Measurements from ENCODE around the gene IGBP1. TPM values are rescaled to one million over a fixed set of nuclear protein-coding genes. Genes with fewer than 3 reads are reported as not detected.
A peak's percentile ranks its signal among the peaks of the same experiment; 100 is the strongest.
"Not testable (repeated sequence)": the region's sequence is repeated elsewhere in the genome, so short reads cannot be mapped to it uniquely, and the experiment has no call there.

Gene IGBP1
- total RNA-seq, 4 donors from 2014 or later, result 66.2 to 83.0 (median 72.8) TPM

- Histone ChIP-seq H3K9me3 (no peaks in the 10 kb centered on the region), H3K27me3 (no peaks in the 10 kb centered on the region), H3K27ac (no peak overlapping the region), H3K4me3 (no peak overlapping the region), H3K36me3 (no peaks in the 10 kb centered on the region), H3K4me1 (no peaks in the 10 kb centered on the region)
- TF ChIP-seq POLR2A (IDR thresholded peaks at IDR 0.05) (no peak), CTCF (IDR thresholded peaks at IDR 0.05) (no peak)
- DNase-seq, result no peak
Observed at GRCh38 chrX:70183091-70183490, 49.8 kb downstream of the IGBP1 start.

GRCh38 chrX:70190225-70190624 lies 57.0 kb downstream of the IGBP1 start:
- H3K4me1 ChIP-seq, result no peaks in the 10 kb centered on the region

GRCh38 chrX:70196961-70197720 lies 63.9 kb downstream of the IGBP1 start:
- H3K9me3 ChIP-seq, result no peaks in the 10 kb centered on the region
- peak in 2 of 3 donors; percentile 54 to 80 for DNase-seq
- H3K27ac ChIP-seq, result no peak overlapping the region
- no peaks in the 10 kb centered on the region for H3K27me3 ChIP-seq
- H3K4me1 ChIP-seq, result no peaks in the 10 kb centered on the region
- TF ChIP-seq POLR2A (IDR thresholded peaks at IDR 0.05) (no peak), CTCF (IDR thresholded peaks at IDR 0.05) (peak; percentile 32 to 71 (median 62))
- no peak overlapping the region for H3K4me3 ChIP-seq
- H3K36me3 ChIP-seq, result no peaks in the 10 kb centered on the region

More at GRCh38 chrX:70190225-70190624, 57.0 kb downstream of the IGBP1 start:
- DNase-seq, result no peak
- no peaks in the 10 kb centered on the region for H3K27me3 ChIP-seq
- no peaks in the 10 kb centered on the region for H3K36me3 ChIP-seq
- TF ChIP-seq CTCF (IDR thresholded peaks at IDR 0.05) (no peak), POLR2A (IDR thresholded peaks at IDR 0.05) (no peak)
- H3K9me3 ChIP-seq, result no peaks in the 10 kb centered on the region
- H3K4me3 ChIP-seq, result no peak overlapping the region
- H3K27ac ChIP-seq, result no peak overlapping the region

GRCh38 chrX:70201732-70202131 lies 68.5 kb downstream of the IGBP1 start:
- TF ChIP-seq CTCF (IDR thresholded peaks at IDR 0.05) (no peak), POLR2A (IDR thresholded peaks at IDR 0.05) (no peak)
- no peaks in the 10 kb centered on the region for H3K36me3 ChIP-seq
- H3K4me1 ChIP-seq, result no peaks in the 10 kb centered on the region
- no peak overlapping the region for H3K27ac ChIP-seq
- H3K9me3 ChIP-seq, result no peaks in the 10 kb centered on the region
- no peak for DNase-seq
- H3K4me3 ChIP-seq, result no peak overlapping the region
- H3K27me3 ChIP-seq, result no peaks in the 10 kb centered on the region

GRCh38 chrX:70208479-70208878 lies 75.2 kb downstream of the IGBP1 start:
- Histone ChIP-seq H3K9me3 (no peaks in the 10 kb centered on the region), H3K27ac (no peak overlapping the region), H3K27me3 (no peaks in the 10 kb centered on the region), H3K4me3 (no peak overlapping the region), H3K36me3 (no peaks in the 10 kb centered on the region), H3K4me1 (no peaks in the 10 kb centered on the region)
- no peak for DNase-seq
- no peak for TF ChIP-seq CTCF (IDR thresholded peaks at IDR 0.05)
- no peak for TF ChIP-seq POLR2A (IDR thresholded peaks at IDR 0.05)

GRCh38 chrX:70209570-70209969 lies 76.3 kb downstream of the IGBP1 start:
- DNase-seq, H3K36me3 ChIP-seq, H3K9me3 ChIP-seq, H3K27me3 ChIP-seq, H3K4me3 ChIP-seq, H3K27ac ChIP-seq, H3K4me1 ChIP-seq: not testable (repeated sequence)

Other genes with a start within 250 kb of the IGBP1 start
- gene AWAT2, start 83.5 kb upstream of the IGBP1 start, total RNA-seq, result not detected
- not detected for gene OTUD6A, start 71.0 kb upstream of the IGBP1 start, total RNA-seq
- not detected for gene DGAT2L6, start 44.0 kb downstream of the IGBP1 start, total RNA-seq
- not detected for gene AWAT1, start 101.2 kb downstream of the IGBP1 start, total RNA-seq
- gene P2RY4, start 126.8 kb downstream of the IGBP1 start, total RNA-seq, result 10 to 100 TPM in 2 of 4 donors, 1 to 10 TPM in 2; 1.7 to 19.4 (median 13.2) TPM
- 1 to 10 TPM in 2 of 4 donors, not detected in 2; 3.2 to 3.3 TPM for gene ARR3, start 134.9 kb downstream of the IGBP1 start, total RNA-seq
- gene RAB41, start 148.7 kb downstream of the IGBP1 start, total RNA-seq, result not detected
- 10 to 100 TPM; 23.6 to 32.6 (median 28.2) TPM for gene PDZD11, start 156.5 kb downstream of the IGBP1 start, total RNA-seq
- gene KIF4A, start 156.7 kb downstream of the IGBP1 start, total RNA-seq, result 10 to 100 TPM in 1 of 4 donors, 1 to 10 TPM in 3; 1.3 to 17.3 (median 4.6) TPM